ENCODE results near the gene DLG2.

The DLG2 gene

DNA sequence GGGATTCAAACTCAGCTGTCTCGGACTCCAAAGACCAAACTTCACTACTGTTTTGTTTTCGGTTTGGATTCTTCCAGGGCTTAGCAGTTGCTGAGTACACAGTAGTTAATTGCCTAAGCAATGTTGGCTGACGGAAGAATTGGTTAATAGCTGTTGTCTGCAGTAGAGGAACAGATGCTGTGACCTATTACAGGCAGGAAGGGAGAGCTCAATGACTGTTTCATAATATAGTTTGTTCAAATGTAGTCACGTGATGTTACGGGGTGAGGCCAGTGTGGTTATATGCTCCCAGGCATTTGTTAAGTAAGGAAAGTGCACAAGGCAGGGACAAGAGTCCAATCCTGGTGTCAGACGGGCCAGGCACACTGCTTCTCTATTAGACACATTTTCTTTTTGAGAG lies 2118.3 kb downstream of the DLG2 start:
- no peaks in the 10 kb centered on the region for H3K9me3 ChIP-seq (ENCODE audit: control insufficient read depth, insufficient read depth, low read length)
- WGBS (ENCODE audit: insufficient coverage, insufficient read length) = no CpG with 5 or more reads among the region's 6 CpGs
- H3K4me3 ChIP-seq (ENCODE audit: low read length) = no peak overlapping the region
- H3K4me1 ChIP-seq (ENCODE audit: control insufficient read depth, insufficient read depth, low read length) = no peaks in the 10 kb centered on the region
- DNase-seq (ENCODE audit: low read depth, low spot score) = no peak
- no peak overlapping the region for H3K27ac ChIP-seq (ENCODE audit: low read length)
- no peaks in the 10 kb centered on the region for H3K36me3 ChIP-seq (ENCODE audit: control insufficient read depth, insufficient read depth, low read length)
- no peaks in the 10 kb centered on the region for H3K27me3 ChIP-seq (ENCODE audit: control insufficient read depth, insufficient read depth, low read length)

DNA sequence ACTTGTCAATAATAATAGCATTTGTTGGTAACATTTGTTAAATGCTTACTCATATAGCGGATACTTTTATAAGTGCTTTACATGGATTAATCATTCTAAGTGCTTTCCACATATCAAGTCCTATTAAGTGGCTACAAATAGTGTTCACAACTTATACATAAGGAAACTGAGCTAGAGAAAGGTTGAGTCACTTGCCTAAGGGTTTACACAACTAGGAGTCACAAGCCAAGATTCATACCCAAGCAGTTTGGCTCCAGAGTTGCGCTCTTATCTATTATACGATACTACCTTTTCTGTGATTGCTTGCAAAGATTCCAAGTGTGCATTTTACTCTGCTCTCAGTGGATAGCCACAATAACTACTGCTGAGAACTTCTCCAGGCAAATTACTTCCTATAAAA lies 2125.1 kb downstream of the DLG2 start:
- H3K27ac ChIP-seq (ENCODE audit: low read length) = no peak overlapping the region

DNA sequence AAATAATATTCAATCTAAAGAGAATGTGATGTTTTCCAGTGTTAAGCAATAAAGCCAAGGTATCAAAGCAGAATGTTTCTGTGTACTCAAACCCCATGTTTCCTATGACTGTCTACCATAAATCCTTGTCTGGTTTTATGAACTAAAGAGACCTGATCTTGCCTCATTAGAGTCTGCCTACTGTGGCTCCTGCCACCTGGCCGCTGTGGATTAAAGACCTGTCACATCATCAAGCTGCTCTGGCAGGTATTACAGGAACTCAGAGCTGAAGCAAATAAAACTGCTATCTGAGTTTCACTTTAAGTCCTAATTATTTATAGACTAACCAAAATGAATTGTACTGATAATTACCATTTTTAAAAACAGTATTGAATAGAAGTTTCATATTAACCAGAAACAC lies 2133.2 kb downstream of the DLG2 start:
- H3K4me3 ChIP-seq (ENCODE audit: low read length) = no peak overlapping the region
- no peaks in the 10 kb centered on the region for H3K27me3 ChIP-seq (ENCODE audit: control insufficient read depth, insufficient read depth, low read length)
- no CpG with 5 or more reads among the region's 1 CpG for WGBS (ENCODE audit: insufficient coverage, insufficient read length)
- H3K4me1 ChIP-seq (ENCODE audit: control insufficient read depth, insufficient read depth, low read length) = no peaks in the 10 kb centered on the region
- no peaks in the 10 kb centered on the region for H3K36me3 ChIP-seq (ENCODE audit: control insufficient read depth, insufficient read depth, low read length)
- DNase-seq (ENCODE audit: low read depth, low spot score) = no peak
- H3K9me3 ChIP-seq (ENCODE audit: control insufficient read depth, insufficient read depth, low read length) = no peaks in the 10 kb centered on the region
- H3K27ac ChIP-seq (ENCODE audit: low read length) = no peak overlapping the region

More for the DNA sequence above, 2125.1 kb downstream of the DLG2 start:
- Histone ChIP-seq H3K27me3 (ENCODE audit: control insufficient read depth, insufficient read depth, low read length) (no peaks in the 10 kb centered on the region), H3K9me3 (ENCODE audit: control insufficient read depth, insufficient read depth, low read length) (no peaks in the 10 kb centered on the region), H3K4me1 (ENCODE audit: control insufficient read depth, insufficient read depth, low read length) (no peaks in the 10 kb centered on the region), H3K4me3 (ENCODE audit: low read length) (no peak overlapping the region), H3K36me3 (ENCODE audit: control insufficient read depth, insufficient read depth, low read length) (no peaks in the 10 kb centered on the region)
- WGBS (ENCODE audit: insufficient coverage, insufficient read length) = no CpG with 5 or more reads among the region's 3 CpGs
- DNase-seq (ENCODE audit: low read depth, low spot score) = no peak

DNA sequence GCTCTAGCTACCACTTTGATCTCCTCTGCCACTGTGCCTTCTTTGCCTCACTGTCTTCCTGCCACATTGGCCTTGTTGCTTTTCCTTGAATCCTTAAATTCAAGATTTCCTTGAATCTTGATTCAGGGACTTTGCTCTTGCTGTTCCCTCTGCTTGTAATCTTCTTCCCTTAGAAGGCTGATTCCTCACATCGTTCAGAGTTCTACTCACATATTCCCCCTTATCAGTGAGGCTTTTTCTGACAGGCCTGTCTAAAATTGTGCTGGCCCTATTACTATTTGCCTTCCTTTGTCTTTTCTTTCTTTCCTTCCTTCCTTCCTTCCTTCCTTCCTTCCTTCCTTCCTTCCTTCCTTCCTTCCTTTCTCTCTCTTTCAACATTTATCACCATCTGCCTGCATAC lies 2134.1 kb downstream of the DLG2 start:
- H3K9me3 ChIP-seq (ENCODE audit: control insufficient read depth, insufficient read depth, low read length) = no peaks in the 10 kb centered on the region
- no peaks in the 10 kb centered on the region for H3K4me1 ChIP-seq (ENCODE audit: control insufficient read depth, insufficient read depth, low read length)
- H3K36me3 ChIP-seq (ENCODE audit: control insufficient read depth, insufficient read depth, low read length) = no peaks in the 10 kb centered on the region
- WGBS (ENCODE audit: insufficient coverage, insufficient read length) = no CpG with 5 or more reads among the region's 1 CpG
- no peak overlapping the region for H3K27ac ChIP-seq (ENCODE audit: low read length)
- no peak overlapping the region for H3K4me3 ChIP-seq (ENCODE audit: low read length)
- DNase-seq (ENCODE audit: low read depth, low spot score) = no peak
- no peaks in the 10 kb centered on the region for H3K27me3 ChIP-seq (ENCODE audit: control insufficient read depth, insufficient read depth, low read length)

DNA sequence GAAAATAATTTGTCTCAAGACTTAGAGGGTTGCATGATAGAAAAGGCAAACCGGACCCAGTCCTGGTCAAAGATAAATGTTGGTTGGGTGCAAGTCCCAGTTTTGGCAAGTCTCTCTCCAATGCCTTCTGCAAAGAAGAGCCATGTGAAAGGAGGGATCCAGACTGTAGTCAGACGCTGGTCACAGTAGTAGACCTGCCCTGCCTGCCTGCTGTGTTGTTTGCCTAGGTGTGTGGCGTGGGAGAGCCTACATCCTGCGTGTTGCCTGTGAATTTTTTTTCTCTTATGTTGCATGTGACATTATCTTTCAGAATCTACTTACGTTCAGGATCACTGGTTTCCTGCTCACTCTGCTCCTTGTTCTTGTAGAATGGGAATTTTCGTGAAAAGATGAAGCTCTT lies 2143.3 kb downstream of the DLG2 start:
- Histone ChIP-seq H3K27me3 (ENCODE audit: control insufficient read depth, insufficient read depth, low read length) (no peaks in the 10 kb centered on the region), H3K36me3 (ENCODE audit: control insufficient read depth, insufficient read depth, low read length) (no peaks in the 10 kb centered on the region), H3K4me3 (ENCODE audit: low read length) (no peak overlapping the region), H3K4me1 (ENCODE audit: control insufficient read depth, insufficient read depth, low read length) (peaks cover 3% of the 10 kb centered on the region; the same call in 1 of the 2 replicates), H3K27ac (ENCODE audit: low read length) (no peak overlapping the region), H3K9me3 (ENCODE audit: control insufficient read depth, insufficient read depth, low read length) (no peaks in the 10 kb centered on the region; the same call in 1 of the 2 replicates)
- DNase-seq (ENCODE audit: low read depth, low spot score) = no peak
- WGBS (ENCODE audit: insufficient coverage, insufficient read length) = no CpG with 5 or more reads among the region's 6 CpGs

DNA sequence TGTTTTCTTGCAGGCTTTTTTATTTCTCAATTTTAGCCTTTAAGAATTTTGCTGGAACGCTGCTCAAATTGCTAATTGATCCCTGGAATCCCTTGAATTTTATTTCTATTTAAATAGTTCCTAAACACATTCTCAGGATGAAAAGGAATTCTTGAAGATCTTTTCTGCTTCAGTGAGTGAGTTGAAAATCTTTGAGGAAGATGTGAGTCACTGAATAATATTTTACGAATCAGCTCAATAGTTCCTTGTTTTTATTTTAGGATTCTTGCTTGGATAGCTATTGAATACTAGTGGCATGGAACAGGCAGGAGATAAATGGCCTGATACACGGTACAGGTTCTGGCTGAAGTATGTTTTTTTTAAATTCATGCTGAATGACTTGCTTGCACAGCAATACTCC lies 2146.3 kb downstream of the DLG2 start:
- H3K4me1 ChIP-seq (ENCODE audit: control insufficient read depth, insufficient read depth, low read length) = peaks cover 3% of the 10 kb centered on the region; the same call in 1 of the 2 replicates
- H3K4me3 ChIP-seq (ENCODE audit: low read length) = no peak overlapping the region
- no peaks in the 10 kb centered on the region; the same call in 1 of the 2 replicates for H3K9me3 ChIP-seq (ENCODE audit: control insufficient read depth, insufficient read depth, low read length)
- WGBS (ENCODE audit: insufficient coverage, insufficient read length) = no CpG with 5 or more reads among the region's 3 CpGs
- H3K36me3 ChIP-seq (ENCODE audit: control insufficient read depth, insufficient read depth, low read length) = no peaks in the 10 kb centered on the region
- DNase-seq (ENCODE audit: low read depth, low spot score) = no peak
- H3K27ac ChIP-seq (ENCODE audit: low read length) = no peak overlapping the region
- no peaks in the 10 kb centered on the region for H3K27me3 ChIP-seq (ENCODE audit: control insufficient read depth, insufficient read depth, low read length)

DNA sequence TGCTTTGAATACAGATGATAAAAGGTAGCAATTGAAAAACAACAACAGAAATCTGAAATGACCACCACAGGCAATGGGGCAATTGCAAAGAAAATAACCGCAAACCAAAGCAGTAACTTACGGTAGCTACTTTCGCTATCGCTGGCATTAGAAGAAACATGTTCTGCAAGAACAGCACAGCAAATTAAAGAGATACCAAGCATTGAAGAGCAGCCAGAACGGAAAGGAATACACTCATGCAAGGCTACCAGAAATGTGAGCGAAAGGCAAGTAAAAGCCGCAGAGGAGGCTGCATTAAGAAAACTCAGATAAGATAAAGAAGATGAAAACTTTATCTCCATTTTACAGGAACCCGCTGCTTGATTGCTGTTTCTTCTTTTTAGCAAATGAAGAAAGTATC lies 2146.9 kb downstream of the DLG2 start:
- Histone ChIP-seq H3K36me3 (ENCODE audit: control insufficient read depth, insufficient read depth, low read length) (no peaks in the 10 kb centered on the region), H3K4me3 (ENCODE audit: low read length) (no peak overlapping the region), H3K4me1 (ENCODE audit: control insufficient read depth, insufficient read depth, low read length) (peaks cover 2% of the 10 kb centered on the region; the same call in 1 of the 2 replicates), H3K27ac (ENCODE audit: low read length) (no peak overlapping the region), H3K9me3 (ENCODE audit: control insufficient read depth, insufficient read depth, low read length) (no peaks in the 10 kb centered on the region; the same call in 1 of the 2 replicates), H3K27me3 (ENCODE audit: control insufficient read depth, insufficient read depth, low read length) (no peaks in the 10 kb centered on the region)
- no CpG with 5 or more reads among the region's 8 CpGs for WGBS (ENCODE audit: insufficient coverage, insufficient read length)
- no peak for DNase-seq (ENCODE audit: low read depth, low spot score)

DNA sequence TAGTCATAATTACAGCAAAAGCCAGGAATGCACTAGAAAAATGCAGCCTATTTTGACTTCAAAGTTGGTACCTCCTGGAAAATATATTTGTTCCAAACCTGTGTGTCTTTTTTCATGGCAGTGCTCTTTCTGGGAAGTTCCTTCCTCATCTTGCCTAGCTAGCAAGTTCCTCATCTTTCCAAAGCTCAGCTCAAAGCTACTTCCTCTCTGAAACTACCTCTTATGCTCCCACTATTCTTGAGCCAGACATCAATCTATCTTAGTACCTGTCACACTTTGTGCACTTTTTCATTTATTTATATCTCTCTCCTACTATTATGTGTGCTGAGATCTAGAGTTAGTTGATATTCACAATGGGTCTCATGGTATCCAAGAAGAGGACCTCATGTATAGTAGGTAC lies 2149.4 kb downstream of the DLG2 start:
- no peak for DNase-seq (ENCODE audit: low read depth, low spot score)
- H3K36me3 ChIP-seq (ENCODE audit: control insufficient read depth, insufficient read depth, low read length) = no peaks in the 10 kb centered on the region
- no peaks in the 10 kb centered on the region for H3K4me1 ChIP-seq (ENCODE audit: control insufficient read depth, insufficient read depth, low read length)
- no peaks in the 10 kb centered on the region for H3K9me3 ChIP-seq (ENCODE audit: control insufficient read depth, insufficient read depth, low read length)
- no peak overlapping the region for H3K27ac ChIP-seq (ENCODE audit: low read length)
- H3K27me3 ChIP-seq (ENCODE audit: control insufficient read depth, insufficient read depth, low read length) = no peaks in the 10 kb centered on the region
- no peak overlapping the region for H3K4me3 ChIP-seq (ENCODE audit: low read length)

DNA sequence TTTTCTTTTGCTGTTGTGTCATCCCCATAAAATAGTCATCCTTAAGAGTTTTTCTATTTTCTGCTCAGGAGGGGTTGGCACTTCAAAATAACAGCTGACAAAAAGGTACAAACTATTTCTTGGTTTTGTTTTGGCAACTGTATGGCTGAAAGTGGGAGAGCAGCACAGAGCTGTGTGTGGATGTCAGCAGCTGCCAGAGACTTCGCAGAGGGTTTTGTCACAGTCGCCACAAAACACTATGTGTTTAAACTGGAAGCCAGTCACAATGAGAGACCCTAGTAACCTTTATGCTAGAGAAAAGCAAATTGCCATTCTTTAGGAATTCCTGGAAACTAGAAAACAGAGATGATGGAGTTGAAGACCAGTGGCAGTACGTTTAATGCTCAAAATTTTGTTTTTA lies 2151.4 kb downstream of the DLG2 start:
- no peak for DNase-seq (ENCODE audit: low read depth, low spot score)
- Histone ChIP-seq H3K27ac (ENCODE audit: low read length) (no peak overlapping the region), H3K9me3 (ENCODE audit: control insufficient read depth, insufficient read depth, low read length) (no peaks in the 10 kb centered on the region), H3K27me3 (ENCODE audit: control insufficient read depth, insufficient read depth, low read length) (no peaks in the 10 kb centered on the region), H3K4me1 (ENCODE audit: control insufficient read depth, insufficient read depth, low read length) (no peaks in the 10 kb centered on the region), H3K36me3 (ENCODE audit: control insufficient read depth, insufficient read depth, low read length) (no peaks in the 10 kb centered on the region), H3K4me3 (ENCODE audit: low read length) (no peak overlapping the region)
- no CpG with 5 or more reads among the region's 3 CpGs for WGBS (ENCODE audit: insufficient coverage, insufficient read length)

DNA sequence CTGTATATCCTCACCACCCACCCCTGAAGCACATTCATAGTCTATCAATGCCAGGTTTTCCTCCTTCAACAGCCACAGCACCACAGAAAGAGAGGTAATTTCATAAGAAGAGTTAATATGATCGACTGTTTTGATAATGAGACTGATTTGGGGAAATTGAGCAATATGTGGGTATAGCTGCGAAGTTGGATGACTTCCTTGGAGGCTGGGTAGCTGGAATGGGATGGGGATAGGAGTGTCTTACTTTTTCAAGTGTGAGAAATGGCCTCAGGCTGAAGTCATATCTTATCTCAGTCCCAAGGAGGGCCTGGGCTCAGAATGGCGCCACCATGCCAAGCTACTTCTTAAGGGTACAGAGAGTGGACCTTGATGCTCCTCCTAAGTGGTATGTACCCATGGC lies 2153.4 kb downstream of the DLG2 start:
- no peak for DNase-seq (ENCODE audit: low read depth, low spot score)
- Histone ChIP-seq H3K4me3 (ENCODE audit: low read length) (no peak overlapping the region), H3K27ac (ENCODE audit: low read length) (no peak overlapping the region), H3K27me3 (ENCODE audit: control insufficient read depth, insufficient read depth, low read length) (no peaks in the 10 kb centered on the region), H3K9me3 (ENCODE audit: control insufficient read depth, insufficient read depth, low read length) (no peaks in the 10 kb centered on the region), H3K4me1 (ENCODE audit: control insufficient read depth, insufficient read depth, low read length) (no peaks in the 10 kb centered on the region), H3K36me3 (ENCODE audit: control insufficient read depth, insufficient read depth, low read length) (no peaks in the 10 kb centered on the region)
- no CpG with 5 or more reads among the region's 3 CpGs for WGBS (ENCODE audit: insufficient coverage, insufficient read length)

DNA sequence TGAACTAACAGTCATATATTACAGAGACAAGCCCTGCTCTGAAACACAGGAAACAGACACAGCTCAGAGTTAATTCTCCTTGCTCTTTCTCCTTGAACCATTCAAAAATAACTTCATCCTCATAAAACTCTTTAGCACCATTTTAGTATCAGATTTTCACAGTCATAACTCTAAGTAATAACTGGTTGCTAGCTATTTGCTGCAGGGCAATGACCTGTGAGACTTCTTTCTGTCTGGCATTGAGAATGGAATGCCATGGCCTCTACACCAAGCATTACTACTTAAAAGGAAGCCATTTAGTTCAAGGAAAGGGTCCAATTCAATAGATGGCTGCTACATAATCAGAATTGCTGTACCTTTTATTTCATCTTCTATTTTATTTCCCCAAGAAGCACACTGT lies 2154.3 kb downstream of the DLG2 start:
- no peaks in the 10 kb centered on the region for H3K36me3 ChIP-seq (ENCODE audit: control insufficient read depth, insufficient read depth, low read length)
- H3K9me3 ChIP-seq (ENCODE audit: control insufficient read depth, insufficient read depth, low read length) = no peaks in the 10 kb centered on the region
- no peak overlapping the region for H3K27ac ChIP-seq (ENCODE audit: low read length)
- no peak overlapping the region for H3K4me3 ChIP-seq (ENCODE audit: low read length)
- H3K27me3 ChIP-seq (ENCODE audit: control insufficient read depth, insufficient read depth, low read length) = no peaks in the 10 kb centered on the region
- no peaks in the 10 kb centered on the region for H3K4me1 ChIP-seq (ENCODE audit: control insufficient read depth, insufficient read depth, low read length)
- DNase-seq (ENCODE audit: low read depth, low spot score) = no peak

Data from iPS DF 6.9 (cell line).